HEK293 (cell line): ENCODE measurements around the gene B4GALNT1.
"Not testable (repeated sequence)": the region's sequence is repeated elsewhere in the genome, so short reads cannot be mapped to it uniquely, and the experiment has no call there.

Experiments used
- BCL11B ChIP-seq: fragments of 450-650 bp; formaldehyde crosslinking; IDR thresholded peaks from 2 replicates; pipeline ENCODE4 v1.5.1; 2016; ENCODE audit warnings: low read depth, missing biosample characterization, missing genetic modification characterization
- CTCF ChIP-seq: fragments of 450-650 bp; formaldehyde crosslinking; IDR thresholded peaks from 2 replicates; pipeline ENCODE4 v1.5.1; 2016; ENCODE audit warnings: missing biosample characterization, missing genetic modification characterization
- ZBTB26 ChIP-seq: fragments of 450-650 bp; formaldehyde crosslinking; optimal IDR thresholded peaks from 2 replicates; pipeline ENCODE3; 2016; ENCODE audit warnings: missing biosample characterization, mild to moderate bottlenecking, missing genetic modification characterization
- ZNF121 ChIP-seq: fragments of 450-650 bp; formaldehyde crosslinking; IDR thresholded peaks from 2 replicates; pipeline ENCODE4 v1.5.1; 2016; ENCODE audit warnings: missing biosample characterization, missing genetic modification characterization
- ZNF404 ChIP-seq: fragments of 450-650 bp; formaldehyde crosslinking; IDR thresholded peaks from 2 replicates; pipeline ENCODE4 v1.5.1; 2017; ENCODE audit warnings: missing biosample characterization, missing genetic modification characterization
- ZNF623 ChIP-seq: fragments of 450-650 bp; formaldehyde crosslinking; IDR thresholded peaks from 2 replicates; pipeline ENCODE4 v1.5.1; 2016; ENCODE audit warnings: missing biosample characterization, missing genetic modification characterization
- ZNF654 ChIP-seq: fragments of 450-650 bp; formaldehyde crosslinking; IDR thresholded peaks from 2 replicates; pipeline ENCODE4 v1.5.1; 2016; ENCODE audit warnings: low read depth, missing biosample characterization, missing genetic modification characterization
- TF ChIP-seq, protein P1 (sequence below): IDR thresholded peaks from 2 replicates; pipeline ENCODE4 v1.6.1; 2011; ENCODE audit warnings: mild to moderate bottlenecking, low read depth, low read length, borderline replicate concordance

- TF ChIP-seq CTCF (tag by site-specific recombination); ZNF623 (tag by site-specific recombination); ZNF654 (tag by site-specific recombination); ZNF404; ZBTB26; ZNF121 (tag by site-specific recombination); BCL11B (tag by site-specific recombination): not testable (repeated sequence)
- TF ChIP-seq, protein P1, sequence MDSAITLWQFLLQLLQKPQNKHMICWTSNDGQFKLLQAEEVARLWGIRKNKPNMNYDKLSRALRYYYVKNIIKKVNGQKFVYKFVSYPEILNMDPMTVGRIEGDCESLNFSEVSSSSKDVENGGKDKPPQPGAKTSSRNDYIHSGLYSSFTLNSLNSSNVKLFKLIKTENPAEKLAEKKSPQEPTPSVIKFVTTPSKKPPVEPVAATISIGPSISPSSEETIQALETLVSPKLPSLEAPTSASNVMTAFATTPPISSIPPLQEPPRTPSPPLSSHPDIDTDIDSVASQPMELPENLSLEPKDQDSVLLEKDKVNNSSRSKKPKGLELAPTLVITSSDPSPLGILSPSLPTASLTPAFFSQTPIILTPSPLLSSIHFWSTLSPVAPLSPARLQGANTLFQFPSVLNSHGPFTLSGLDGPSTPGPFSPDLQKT = not testable (repeated sequence)
Observed at GRCh38 chr12:57588951-57589610, 43.9 kb downstream of the B4GALNT1 start.
